Colonic mucosa (tissue), 4 donors: ENCODE results near the gene GDF10. TPM values are rescaled to one million over a fixed set of nuclear protein-coding genes. Genes with fewer than 3 reads are reported as not detected.

Experiments used
- DNase-seq: peaks from one replicate; pipeline ENCODE4 v3.0.0-alpha.2; 2020
- H3K27ac ChIP-seq: fragments of 200-600 bp; one replicate; pipeline ENCODE4 v1.8.0; 2021
- H3K27me3 ChIP-seq: fragments of 200-600 bp; one replicate; pipeline ENCODE4 v1.8.0; 2021
- H3K36me3 ChIP-seq: fragments of 200-600 bp; one replicate; pipeline ENCODE4 v1.8.0; 2021
- H3K4me1 ChIP-seq: fragments of 200-600 bp; one replicate; pipeline ENCODE4 v1.8.0; 2021; ENCODE audit warnings: mild to moderate bottlenecking
- H3K4me3 ChIP-seq: fragments of 200-600 bp; one replicate; pipeline ENCODE4 v1.8.0; 2021
- H3K9ac ChIP-seq, 2 donors: one replicate each; pipeline ENCODE4 v1.7.0; 2013; ENCODE audit warnings: control low read depth in 2 of 2, low read depth in 2 of 2, low read length in 2 of 2
- H3K9me3 ChIP-seq: fragments of 200-600 bp; one replicate; pipeline ENCODE4 v1.8.0; 2021
- intact Hi-C: fragments of 100-400 bp; cut with DNase I; formaldehyde crosslinking; loops from one replicate; pipeline ENCODE4 v1.14.1; 2022
- total RNA-seq, 2 donors: library from RNA; stranded (reverse); fragmentation: NEBNext Ultra II Directional in 1 of 2; extraction: Animal tissue kit (Norgen Biotek cat#: 25700) in 1 of 2; gene quantifications; one replicate each; pipeline ENCODE4 v1.2.1, GENCODE V29; 2021
- TF ChIP-seq, protein P1 (sequence below): fragments of 200-600 bp; IDR thresholded peaks from one replicate; pipeline ENCODE4 v1.8.0; 2022; ENCODE audit warnings: antibody characterized with exemption, mild to moderate bottlenecking
- donor health status: healthy.
- donor health status: DM: no; HTN: no; CAD: no.
- donor health status: DM: no; HTN: no; CAD: no.

The GDF10 gene
- total RNA-seq, 2 donors from 2014 or later, result 0.10 to 0.37 TPM

DNA sequence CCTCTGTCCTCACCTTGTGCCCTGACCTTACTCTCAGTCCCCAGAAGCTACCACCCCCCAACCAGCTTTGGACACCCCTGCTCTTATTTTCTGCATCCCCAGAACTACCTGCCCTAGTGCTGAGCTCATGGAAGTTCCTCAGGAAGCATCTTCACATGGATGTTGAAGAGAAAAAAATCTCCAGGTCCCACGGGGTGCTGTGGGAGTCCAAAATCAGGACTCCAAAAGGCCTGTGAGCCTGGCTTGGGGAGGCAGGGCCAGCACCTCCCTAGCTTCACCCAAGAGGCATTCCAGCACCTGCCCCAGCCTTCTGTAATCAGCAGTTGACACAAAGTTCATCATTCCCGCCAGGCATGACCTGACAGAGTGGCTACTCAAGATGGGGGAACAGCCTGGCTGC is 20.7 kb upstream of the GDF10 start:
- TF ChIP-seq, protein P1, sequence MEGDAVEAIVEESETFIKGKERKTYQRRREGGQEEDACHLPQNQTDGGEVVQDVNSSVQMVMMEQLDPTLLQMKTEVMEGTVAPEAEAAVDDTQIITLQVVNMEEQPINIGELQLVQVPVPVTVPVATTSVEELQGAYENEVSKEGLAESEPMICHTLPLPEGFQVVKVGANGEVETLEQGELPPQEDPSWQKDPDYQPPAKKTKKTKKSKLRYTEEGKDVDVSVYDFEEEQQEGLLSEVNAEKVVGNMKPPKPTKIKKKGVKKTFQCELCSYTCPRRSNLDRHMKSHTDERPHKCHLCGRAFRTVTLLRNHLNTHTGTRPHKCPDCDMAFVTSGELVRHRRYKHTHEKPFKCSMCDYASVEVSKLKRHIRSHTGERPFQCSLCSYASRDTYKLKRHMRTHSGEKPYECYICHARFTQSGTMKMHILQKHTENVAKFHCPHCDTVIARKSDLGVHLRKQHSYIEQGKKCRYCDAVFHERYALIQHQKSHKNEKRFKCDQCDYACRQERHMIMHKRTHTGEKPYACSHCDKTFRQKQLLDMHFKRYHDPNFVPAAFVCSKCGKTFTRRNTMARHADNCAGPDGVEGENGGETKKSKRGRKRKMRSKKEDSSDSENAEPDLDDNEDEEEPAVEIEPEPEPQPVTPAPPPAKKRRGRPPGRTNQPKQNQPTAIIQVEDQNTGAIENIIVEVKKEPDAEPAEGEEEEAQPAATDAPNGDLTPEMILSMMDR, result no peak
- no peaks in the 10 kb centered on the region for H3K27me3 ChIP-seq
- no peaks in the 10 kb centered on the region for H3K9me3 ChIP-seq
- no peaks in the 10 kb centered on the region for H3K36me3 ChIP-seq
- intact Hi-C loops, result no loop called here
- no peaks in the 10 kb centered on the region for H3K4me1 ChIP-seq
- no peak overlapping the region for H3K27ac ChIP-seq
- no peak for DNase-seq
- H3K4me3 ChIP-seq, result no peak overlapping the region
- no peak overlapping the region for H3K9ac ChIP-seq

DNA sequence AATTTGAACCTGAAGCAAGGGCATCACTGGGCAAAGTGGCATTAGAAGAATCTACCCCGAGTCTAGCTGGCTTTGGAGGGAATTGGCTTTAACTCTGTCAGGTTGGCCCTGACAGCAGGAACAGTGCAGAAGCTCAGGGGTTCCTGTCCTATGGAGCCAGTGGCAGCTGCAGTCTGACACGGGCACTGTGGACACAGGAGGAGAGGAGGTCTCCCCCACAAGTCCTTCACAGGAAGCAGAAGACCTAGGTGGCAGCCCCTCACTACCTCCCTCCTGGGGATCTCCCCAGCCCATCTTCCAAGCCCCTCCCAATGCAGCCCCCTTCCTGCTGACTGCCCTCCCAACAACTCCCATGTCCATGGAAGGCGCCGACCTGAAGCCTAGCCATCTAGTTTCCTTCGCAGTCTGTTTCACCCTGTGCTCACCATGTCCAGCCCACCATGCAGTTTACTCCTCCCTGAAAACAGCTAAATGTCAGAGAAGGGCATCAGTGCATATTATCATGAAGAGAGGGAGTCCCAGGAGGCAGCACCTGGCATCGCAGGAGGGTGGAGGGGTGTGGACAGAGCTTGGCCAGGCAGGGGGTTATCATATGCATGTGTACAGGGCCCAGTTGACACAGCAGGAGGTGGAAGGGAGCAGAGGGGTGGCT is 17.9 kb upstream of the GDF10 start:
- no peaks in the 10 kb centered on the region for H3K9me3 ChIP-seq
- H3K4me3 ChIP-seq, result no peak overlapping the region
- no peaks in the 10 kb centered on the region for H3K4me1 ChIP-seq
- TF ChIP-seq, protein P1, result no peak
- peak; percentile 10 for DNase-seq
- no peak overlapping the region for H3K27ac ChIP-seq
- no peaks in the 10 kb centered on the region for H3K27me3 ChIP-seq
- H3K36me3 ChIP-seq, result no peaks in the 10 kb centered on the region
- intact Hi-C loops, result no loop called here
- H3K9ac ChIP-seq, result no peak overlapping the region

DNA sequence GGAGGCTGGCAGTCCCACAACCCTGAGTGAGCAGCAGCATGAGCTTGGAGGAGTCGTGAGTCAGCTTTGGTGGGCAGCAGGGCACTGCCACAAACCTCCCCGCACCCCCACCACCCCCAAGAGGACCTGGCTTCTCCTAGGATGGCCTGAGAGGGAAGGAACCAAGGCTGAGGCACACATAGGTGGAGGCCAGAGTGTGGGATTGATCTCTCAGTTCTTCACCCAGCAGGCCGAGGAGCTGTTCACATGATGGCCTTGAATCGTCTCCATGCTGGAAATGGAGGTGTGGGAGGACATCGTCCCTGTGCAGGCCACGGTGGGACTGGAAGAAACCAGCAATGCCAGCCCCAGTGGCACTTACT is 17.4 kb upstream of the GDF10 start:
- TF ChIP-seq, protein P1, result no peak
- Histone ChIP-seq H3K4me3 (no peak overlapping the region), H3K4me1 (no peaks in the 10 kb centered on the region), H3K27me3 (no peaks in the 10 kb centered on the region), H3K36me3 (no peaks in the 10 kb centered on the region), H3K27ac (no peak overlapping the region), H3K9ac (no peak overlapping the region), H3K9me3 (no peaks in the 10 kb centered on the region)
- peak; percentile 8 for DNase-seq
- intact Hi-C loops, result no loop called here

DNA sequence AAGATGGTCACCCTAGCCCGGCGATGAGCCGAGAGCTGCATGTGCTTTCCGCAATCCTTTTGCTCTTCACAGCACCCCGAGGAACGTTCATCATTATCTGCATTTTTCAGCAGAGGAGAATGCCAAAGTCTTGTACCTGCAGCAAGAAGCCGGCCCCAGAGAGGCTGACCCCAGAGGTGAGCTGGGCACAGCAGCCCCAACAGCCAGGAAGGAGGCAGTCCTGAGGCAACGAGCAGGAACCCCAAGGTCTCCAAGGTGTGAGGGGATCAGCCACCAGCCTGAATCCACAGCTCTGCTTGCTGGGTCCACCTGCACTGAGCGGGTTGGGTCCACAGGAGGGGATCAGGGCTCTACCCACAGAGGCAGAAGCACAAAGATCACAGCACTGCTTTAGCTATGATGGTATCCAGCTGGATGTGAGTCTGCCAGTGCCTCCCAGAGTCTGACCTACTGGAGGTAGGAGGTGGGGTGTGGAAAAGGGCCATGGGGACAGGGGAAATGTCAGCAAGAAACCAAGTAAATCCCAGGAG is 16.8 kb upstream of the GDF10 start:
- Histone ChIP-seq H3K9ac (no peak overlapping the region), H3K36me3 (no peaks in the 10 kb centered on the region), H3K4me1 (no peaks in the 10 kb centered on the region), H3K27ac (no peak overlapping the region), H3K27me3 (no peaks in the 10 kb centered on the region), H3K4me3 (no peak overlapping the region), H3K9me3 (no peaks in the 10 kb centered on the region)
- intact Hi-C loops, result no loop called here
- DNase-seq, result peak; percentile 9
- TF ChIP-seq, protein P1, result no peak

DNA sequence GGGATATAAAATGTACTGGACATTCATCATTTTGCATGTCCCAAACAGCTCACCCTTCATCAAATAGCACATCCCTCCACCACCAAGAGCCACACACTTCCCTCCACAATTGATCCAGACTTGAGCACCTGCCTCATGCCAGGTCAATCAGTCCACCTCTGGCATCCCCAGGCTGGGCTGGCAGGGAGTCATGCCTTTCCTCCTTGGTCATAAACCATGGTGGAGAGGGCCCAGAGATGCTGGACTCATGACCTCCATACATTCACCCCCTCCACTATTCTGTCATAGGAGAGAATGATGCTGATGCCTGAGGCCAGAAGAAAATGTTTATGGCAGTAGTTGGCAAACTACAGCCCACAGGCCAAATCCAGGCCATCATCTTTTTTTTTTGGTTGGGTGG is 16.1 kb upstream of the GDF10 start:
- intact Hi-C loops, result no loop called here
- H3K27ac ChIP-seq, result no peak overlapping the region
- no peaks in the 10 kb centered on the region for H3K36me3 ChIP-seq
- no peaks in the 10 kb centered on the region for H3K4me1 ChIP-seq
- DNase-seq, result no peak
- TF ChIP-seq, protein P1, result no peak
- H3K9me3 ChIP-seq, result no peaks in the 10 kb centered on the region
- no peaks in the 10 kb centered on the region for H3K27me3 ChIP-seq
- H3K4me3 ChIP-seq, result no peak overlapping the region
- H3K9ac ChIP-seq, result no peak overlapping the region
